Left lobe of liver (tissue), 2 donors: ENCODE results near the gene PEX12. TPM values are rescaled to one million over a fixed set of nuclear protein-coding genes. Genes with fewer than 3 reads are reported as not detected.
"Not testable (repeated sequence)": the region's sequence is repeated elsewhere in the genome, so short reads cannot be mapped to it uniquely, and the experiment has no call there.

ENCODE experiments used
- ATAC-seq: fragments of 200-7000 bp; cut with Tn5 transposase; one replicate; pipeline ENCODE4 v1.9.1; 2020; ENCODE audit warnings: mild to moderate bottlenecking, moderate library complexity
- DNase-seq: peaks from one replicate; pipeline ENCODE4 v3.0.0-alpha.2; 2020; ENCODE audit warnings: low spot score
- total RNA-seq: library from RNA; stranded (reverse); gene quantifications from one replicate; pipeline ENCODE4 v1.2.1, GENCODE V29; 2021
- donor health status: DM: no; HTN: no; CAD: no; lungs with moderate emphysema.
- donor health status: DM: no; HTN: yes; CAD: no.

PEX12 gene
- total RNA-seq, 1 donor from 2014 or later: 5.3 TPM

DNA sequence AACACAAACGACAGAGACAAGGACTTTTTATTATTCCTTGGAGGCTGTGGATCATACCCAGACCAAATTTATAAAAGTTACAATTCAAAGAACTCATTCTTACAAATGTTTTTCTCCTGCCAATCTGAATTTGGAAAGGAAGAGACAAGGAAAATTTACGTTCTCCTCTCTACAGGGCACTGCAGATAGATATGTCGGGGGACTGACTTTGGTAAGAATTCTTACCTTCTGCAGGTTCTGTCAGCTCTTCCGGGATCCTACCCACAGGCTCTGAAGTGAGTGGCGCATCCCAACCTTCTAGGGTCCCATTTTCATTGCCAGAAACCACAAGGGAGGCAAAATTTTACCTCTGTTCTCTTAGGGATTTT, 38.7 kb downstream of the PEX12 start:
- ATAC-seq (no peak), DNase-seq (no peak)

DNA sequence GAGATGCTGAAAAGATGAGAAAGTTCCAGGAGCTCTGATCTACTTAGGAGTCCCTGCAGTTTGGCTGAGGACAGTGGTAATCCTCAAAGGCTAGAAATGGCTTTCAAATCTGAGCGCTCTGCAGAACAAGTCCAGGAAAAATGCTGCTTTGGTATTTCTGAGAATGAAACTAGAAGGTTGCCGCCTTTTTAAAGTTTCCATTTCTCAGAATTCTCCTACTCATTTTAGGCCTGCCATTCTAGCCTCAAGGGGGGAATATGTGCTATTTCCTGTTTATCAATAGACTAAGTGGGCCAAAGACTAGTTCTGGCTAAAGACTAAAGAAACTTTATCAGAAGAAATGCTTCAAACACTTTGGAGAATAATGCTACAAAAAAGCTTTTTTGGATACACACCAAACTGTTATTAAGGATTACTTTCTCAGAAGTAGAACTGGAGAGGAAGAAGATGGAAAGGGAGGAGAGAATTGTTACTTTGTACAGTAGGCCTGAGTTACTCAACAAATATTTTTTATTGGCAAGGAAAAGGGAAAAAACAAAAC, 40.7 kb downstream of the PEX12 start, which contains the start of gene SLFN12L:
Gene SLFN12L, minus strand, starts transcription at position 78 of the 541 bp plus-strand sequence. CDS start 15,314 bp downstream, outside the sequence.
- ATAC-seq: no peak
- no peak for DNase-seq

DNA sequence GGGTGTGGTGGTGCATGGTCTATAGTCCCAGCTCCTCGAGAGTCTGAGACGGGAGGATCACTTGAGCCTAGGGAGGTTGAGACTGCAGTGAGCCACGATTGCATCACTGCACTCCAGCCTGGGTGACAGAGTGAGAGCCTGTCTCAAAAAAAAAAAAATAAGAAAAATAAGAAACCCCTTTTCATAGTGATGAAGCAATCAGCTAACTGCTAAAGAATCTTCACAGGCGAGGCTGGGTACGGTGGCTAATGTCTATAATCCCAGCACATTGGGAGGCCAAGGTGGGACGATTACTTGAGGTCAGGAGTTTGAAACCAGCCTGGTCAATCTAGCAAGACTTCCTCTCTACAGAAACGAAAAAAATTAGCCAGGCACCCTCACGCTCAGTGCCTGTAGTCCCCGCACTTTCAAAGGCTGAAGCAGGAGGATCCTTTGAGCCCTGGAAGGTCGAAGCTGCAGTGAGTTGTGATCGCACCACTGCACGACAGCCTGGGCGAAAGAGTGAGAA, 41.7 kb downstream of the PEX12 start:
- ATAC-seq (no peak), DNase-seq (no peak)

DNA sequence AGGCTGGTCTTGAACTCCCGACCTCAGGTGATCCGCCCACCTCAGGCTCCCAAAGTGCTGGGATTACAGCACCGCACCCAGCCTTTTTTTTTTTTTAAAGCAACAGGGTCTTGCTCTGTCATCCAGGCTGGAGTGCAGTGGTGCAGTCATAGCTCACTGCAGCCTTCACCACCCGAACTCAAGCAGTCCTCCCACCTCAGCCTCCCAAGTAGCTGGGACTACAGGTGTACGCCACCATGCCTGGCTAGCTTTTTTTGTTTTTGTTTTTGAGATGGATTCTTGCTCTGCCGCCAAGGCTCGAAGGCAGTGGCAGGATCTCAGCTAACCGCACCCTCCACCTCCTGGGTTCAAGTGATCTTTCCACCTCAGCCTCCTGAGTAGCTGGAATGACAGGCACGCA, 43.0 kb downstream of the PEX12 start:
- not testable (repeated sequence) for ATAC-seq, DNase-seq

DNA sequence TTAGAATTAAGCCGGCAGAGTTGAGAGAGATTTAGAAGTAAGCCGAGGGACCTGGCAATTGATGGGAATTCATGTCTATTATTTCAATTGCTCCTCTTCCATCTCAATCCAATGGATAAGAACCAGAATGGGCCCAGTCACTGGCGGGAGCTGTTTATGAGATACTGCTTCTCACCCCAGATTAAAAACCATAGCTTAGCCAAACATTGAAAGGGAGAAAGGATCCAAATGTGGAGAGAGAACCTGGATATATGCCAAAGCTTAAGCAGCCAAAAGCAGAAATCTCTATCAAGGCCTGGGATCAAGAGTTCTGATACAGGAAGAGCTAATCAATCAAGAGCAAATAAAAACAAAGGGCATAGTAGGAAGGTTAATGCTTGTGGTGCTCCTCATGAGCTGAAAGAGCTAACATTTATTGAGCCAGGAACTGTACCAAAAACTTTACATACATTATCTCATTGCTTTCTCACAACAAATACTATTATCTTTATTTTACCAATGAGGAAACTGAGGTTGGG, 43.7 kb downstream of the PEX12 start:
- ATAC-seq: peak; percentile 81

DNA sequence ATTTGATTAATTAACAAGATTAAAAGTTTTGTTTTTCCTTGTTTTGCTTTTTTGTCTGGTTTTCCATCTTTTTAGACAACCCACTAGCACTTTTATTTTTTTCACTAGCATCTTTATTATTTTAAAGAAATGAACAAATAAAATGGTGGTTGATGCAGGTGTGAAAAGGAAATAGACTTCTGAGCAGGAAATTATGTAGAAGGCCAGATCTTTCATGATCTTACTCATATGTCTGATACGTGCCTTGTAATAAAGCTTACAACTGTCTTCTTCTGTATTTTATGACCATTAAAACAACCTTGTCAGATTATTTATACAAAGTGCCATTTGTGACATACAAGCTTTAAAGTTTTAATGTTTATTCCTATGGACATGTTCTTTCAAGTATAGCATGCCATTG, 47.2 kb downstream of the PEX12 start:
- DNase-seq: no peak

More for the DNA sequence above, 43.7 kb downstream of the PEX12 start:
- no peak for DNase-seq

DNA sequence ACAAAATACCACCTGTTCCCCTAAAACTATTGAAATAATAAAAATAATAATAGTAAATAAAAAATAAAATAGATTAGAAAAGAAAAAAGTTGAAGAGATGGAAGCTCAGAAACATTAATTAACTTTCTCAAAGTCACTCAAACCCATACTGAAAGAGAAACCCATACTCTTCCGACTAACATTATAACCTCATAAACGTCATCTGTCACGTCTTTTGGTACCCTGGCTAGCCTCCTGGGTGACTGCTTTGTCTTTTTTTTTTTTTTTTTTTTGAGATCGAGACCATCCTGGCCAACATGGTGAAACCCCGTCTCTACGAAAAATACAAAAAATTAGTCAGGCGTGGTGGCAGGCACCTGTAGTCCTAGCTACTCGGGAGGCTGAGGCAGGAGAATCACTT, 48.5 kb downstream of the PEX12 start:
- DNase-seq (no peak), ATAC-seq (no peak)

More for the DNA sequence above, 47.2 kb downstream of the PEX12 start:
- ATAC-seq: no peak

DNA sequence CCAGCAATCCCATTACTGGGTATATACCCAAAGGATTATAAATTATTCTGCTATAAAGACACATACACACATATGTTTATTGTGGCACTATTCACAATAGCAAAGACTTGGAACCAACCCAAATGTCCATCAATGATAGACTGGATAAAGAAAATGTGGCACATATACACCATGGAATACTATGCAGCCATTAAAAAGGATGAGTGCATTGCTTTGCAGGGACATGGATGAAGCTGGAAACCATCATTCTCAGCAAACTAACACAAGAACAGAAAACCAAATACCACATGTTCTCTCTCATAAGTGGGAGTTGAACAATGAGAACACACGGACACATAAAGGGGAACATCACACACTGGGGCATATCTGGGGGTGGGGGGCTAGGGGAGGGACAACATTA, 49.0 kb downstream of the PEX12 start:
- DNase-seq, ATAC-seq: not testable (repeated sequence)

Other genes with a start within 250 kb of the PEX12 start
- 2.7 TPM for gene SLFN11, start 204.9 kb downstream of the PEX12 start, total RNA-seq
- 0.73 TPM for gene SLFN12, start 146.1 kb downstream of the PEX12 start, total RNA-seq
- gene SLFN13, start 129.8 kb downstream of the PEX12 start, total RNA-seq: 1.6 TPM
- gene SLFN12L, start 40.9 kb downstream of the PEX12 start, total RNA-seq: 0.30 TPM
- 0.05 TPM for gene SLFN14, start 17.8 kb downstream of the PEX12 start, total RNA-seq
- gene AP2B1, start 8.8 kb upstream of the PEX12 start, total RNA-seq: 39.6 TPM
- gene RASL10B, start 153.1 kb upstream of the PEX12 start, total RNA-seq: 2.3 TPM
- gene GAS2L2, start 174.7 kb upstream of the PEX12 start, total RNA-seq: not detected
- gene C17orf50, start 182.3 kb upstream of the PEX12 start, total RNA-seq: not detected
- gene MMP28, start 217.1 kb upstream of the PEX12 start, total RNA-seq: 0.45 TPM
- 63.1 TPM for gene TAF15, start 230.9 kb upstream of the PEX12 start, total RNA-seq